ENCODE measurements around the gene VPS51. TPM values are rescaled to one million over a fixed set of nuclear protein-coding genes. Genes with fewer than 3 reads are reported as not detected.

Gene VPS51
- total and polyA plus RNA-seq, 2 of the 13 experiments (the other 11 are each of a cell fraction or from before 2014, with no cell fraction given), result 76.3 to 90.6 TPM

DNA sequence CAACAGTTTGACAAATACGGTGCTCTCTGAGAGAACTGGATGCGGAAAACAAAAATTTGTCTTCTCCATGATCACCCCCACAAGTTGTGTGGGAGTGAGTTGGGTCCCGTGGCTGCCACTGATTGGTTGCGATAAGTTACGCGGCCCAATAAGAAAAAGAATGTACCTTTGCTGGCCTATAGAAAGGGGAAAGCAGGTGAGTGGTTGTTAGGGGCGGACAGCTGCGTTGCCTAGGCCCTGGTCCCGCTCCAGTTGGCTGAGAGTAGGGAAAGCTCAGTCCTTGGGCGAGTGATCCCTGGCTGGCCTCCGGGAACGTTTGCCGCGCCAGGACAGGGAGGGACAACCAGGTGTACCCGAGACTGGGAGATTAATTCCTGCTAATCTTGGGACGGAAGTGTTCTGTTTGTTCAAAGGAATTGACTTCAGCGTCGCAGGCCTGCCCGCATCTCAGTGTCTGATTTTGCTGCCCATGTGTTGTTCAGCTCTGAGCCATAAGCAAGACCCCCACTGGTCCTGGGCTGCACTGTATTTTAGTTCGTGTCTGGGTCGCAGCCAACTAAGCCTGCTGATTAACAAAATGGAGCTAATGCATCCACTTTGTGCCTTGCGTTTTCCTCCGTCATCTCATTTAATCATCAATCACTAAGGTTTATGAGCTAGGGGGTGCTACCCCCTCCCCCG, 39.1 kb downstream of the VPS51 start (continued):
- TF ChIP-seq, protein P1, sequence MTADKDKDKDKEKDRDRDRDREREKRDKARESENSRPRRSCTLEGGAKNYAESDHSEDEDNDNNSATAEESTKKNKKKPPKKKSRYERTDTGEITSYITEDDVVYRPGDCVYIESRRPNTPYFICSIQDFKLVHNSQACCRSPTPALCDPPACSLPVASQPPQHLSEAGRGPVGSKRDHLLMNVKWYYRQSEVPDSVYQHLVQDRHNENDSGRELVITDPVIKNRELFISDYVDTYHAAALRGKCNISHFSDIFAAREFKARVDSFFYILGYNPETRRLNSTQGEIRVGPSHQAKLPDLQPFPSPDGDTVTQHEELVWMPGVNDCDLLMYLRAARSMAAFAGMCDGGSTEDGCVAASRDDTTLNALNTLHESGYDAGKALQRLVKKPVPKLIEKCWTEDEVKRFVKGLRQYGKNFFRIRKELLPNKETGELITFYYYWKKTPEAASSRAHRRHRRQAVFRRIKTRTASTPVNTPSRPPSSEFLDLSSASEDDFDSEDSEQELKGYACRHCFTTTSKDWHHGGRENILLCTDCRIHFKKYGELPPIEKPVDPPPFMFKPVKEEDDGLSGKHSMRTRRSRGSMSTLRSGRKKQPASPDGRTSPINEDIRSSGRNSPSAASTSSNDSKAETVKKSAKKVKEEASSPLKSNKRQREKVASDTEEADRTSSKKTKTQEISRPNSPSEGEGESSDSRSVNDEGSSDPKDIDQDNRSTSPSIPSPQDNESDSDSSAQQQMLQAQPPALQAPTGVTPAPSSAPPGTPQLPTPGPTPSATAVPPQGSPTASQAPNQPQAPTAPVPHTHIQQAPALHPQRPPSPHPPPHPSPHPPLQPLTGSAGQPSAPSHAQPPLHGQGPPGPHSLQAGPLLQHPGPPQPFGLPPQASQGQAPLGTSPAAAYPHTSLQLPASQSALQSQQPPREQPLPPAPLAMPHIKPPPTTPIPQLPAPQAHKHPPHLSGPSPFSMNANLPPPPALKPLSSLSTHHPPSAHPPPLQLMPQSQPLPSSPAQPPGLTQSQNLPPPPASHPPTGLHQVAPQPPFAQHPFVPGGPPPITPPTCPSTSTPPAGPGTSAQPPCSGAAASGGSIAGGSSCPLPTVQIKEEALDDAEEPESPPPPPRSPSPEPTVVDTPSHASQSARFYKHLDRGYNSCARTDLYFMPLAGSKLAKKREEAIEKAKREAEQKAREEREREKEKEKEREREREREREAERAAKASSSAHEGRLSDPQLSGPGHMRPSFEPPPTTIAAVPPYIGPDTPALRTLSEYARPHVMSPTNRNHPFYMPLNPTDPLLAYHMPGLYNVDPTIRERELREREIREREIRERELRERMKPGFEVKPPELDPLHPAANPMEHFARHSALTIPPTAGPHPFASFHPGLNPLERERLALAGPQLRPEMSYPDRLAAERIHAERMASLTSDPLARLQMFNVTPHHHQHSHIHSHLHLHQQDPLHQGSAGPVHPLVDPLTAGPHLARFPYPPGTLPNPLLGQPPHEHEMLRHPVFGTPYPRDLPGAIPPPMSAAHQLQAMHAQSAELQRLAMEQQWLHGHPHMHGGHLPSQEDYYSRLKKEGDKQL (CRISPR knock-in tag; IDR thresholded peaks at IDR 0.05; ENCODE audit: low read depth), result no peak
- TF ChIP-seq ZNF124 (CRISPR knock-in tag; IDR thresholded peaks at IDR 0.05) (no peak), SOX6 (IDR thresholded peaks at IDR 0.05) (no peak), SOX6 (CRISPR knock-in tag; IDR thresholded peaks at IDR 0.05) (no peak), IKZF1 (IDR thresholded peaks at IDR 0.05) (no peak), ZNF7 (CRISPR knock-in tag; IDR thresholded peaks at IDR 0.05) (no peak), CHD2 (IDR thresholded peaks at IDR 0.05; ENCODE audit: low read depth, low read length) (no peak), ZFP36L1 (CRISPR knock-in tag; IDR thresholded peaks at IDR 0.05) (no peak)
- TF ChIP-seq, protein P2, sequence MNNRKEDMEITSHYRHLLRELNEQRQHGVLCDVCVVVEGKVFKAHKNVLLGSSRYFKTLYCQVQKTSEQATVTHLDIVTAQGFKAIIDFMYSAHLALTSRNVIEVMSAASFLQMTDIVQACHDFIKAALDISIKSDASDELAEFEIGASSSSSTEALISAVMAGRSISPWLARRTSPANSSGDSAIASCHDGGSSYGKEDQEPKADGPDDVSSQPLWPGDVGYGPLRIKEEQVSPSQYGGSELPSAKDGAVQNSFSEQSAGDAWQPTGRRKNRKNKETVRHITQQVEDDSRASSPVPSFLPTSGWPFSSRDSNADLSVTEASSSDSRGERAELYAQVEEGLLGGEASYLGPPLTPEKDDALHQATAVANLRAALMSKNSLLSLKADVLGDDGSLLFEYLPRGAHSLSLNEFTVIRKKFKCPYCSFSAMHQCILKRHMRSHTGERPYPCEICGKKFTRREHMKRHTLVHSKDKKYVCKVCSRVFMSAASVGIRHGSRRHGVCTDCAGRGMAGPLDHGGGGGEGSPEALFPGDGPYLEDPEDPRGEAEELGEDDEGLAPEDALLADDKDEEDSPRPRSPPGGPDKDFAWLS (CRISPR knock-in tag; IDR thresholded peaks at IDR 0.05; ENCODE audit: borderline replicate concordance), result no peak
- TF ChIP-seq, protein P3, sequence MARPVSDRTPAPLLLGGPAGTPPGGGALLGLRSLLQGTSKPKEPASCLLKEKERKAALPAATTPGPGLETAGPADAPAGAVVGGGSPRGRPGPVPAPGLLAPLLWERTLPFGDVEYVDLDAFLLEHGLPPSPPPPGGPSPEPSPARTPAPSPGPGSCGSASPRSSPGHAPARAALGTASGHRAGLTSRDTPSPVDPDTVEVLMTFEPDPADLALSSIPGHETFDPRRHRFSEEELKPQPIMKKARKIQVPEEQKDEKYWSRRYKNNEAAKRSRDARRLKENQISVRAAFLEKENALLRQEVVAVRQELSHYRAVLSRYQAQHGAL (CRISPR knock-in tag; IDR thresholded peaks at IDR 0.05; ENCODE audit: not compliant biosample characterization), result no peak
- TF ChIP-seq, protein P4, sequence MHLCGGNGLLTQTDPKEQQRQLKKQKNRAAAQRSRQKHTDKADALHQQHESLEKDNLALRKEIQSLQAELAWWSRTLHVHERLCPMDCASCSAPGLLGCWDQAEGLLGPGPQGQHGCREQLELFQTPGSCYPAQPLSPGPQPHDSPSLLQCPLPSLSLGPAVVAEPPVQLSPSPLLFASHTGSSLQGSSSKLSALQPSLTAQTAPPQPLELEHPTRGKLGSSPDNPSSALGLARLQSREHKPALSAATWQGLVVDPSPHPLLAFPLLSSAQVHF (CRISPR knock-in tag; IDR thresholded peaks at IDR 0.05), result no peak
- TF ChIP-seq, protein P5, sequence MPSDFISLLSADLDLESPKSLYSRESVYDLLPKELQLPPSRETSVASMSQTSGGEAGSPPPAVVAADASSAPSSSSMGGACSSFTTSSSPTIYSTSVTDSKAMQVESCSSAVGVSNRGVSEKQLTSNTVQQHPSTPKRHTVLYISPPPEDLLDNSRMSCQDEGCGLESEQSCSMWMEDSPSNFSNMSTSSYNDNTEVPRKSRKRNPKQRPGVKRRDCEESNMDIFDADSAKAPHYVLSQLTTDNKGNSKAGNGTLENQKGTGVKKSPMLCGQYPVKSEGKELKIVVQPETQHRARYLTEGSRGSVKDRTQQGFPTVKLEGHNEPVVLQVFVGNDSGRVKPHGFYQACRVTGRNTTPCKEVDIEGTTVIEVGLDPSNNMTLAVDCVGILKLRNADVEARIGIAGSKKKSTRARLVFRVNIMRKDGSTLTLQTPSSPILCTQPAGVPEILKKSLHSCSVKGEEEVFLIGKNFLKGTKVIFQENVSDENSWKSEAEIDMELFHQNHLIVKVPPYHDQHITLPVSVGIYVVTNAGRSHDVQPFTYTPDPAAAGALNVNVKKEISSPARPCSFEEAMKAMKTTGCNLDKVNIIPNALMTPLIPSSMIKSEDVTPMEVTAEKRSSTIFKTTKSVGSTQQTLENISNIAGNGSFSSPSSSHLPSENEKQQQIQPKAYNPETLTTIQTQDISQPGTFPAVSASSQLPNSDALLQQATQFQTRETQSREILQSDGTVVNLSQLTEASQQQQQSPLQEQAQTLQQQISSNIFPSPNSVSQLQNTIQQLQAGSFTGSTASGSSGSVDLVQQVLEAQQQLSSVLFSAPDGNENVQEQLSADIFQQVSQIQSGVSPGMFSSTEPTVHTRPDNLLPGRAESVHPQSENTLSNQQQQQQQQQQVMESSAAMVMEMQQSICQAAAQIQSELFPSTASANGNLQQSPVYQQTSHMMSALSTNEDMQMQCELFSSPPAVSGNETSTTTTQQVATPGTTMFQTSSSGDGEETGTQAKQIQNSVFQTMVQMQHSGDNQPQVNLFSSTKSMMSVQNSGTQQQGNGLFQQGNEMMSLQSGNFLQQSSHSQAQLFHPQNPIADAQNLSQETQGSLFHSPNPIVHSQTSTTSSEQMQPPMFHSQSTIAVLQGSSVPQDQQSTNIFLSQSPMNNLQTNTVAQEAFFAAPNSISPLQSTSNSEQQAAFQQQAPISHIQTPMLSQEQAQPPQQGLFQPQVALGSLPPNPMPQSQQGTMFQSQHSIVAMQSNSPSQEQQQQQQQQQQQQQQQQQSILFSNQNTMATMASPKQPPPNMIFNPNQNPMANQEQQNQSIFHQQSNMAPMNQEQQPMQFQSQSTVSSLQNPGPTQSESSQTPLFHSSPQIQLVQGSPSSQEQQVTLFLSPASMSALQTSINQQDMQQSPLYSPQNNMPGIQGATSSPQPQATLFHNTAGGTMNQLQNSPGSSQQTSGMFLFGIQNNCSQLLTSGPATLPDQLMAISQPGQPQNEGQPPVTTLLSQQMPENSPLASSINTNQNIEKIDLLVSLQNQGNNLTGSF (CRISPR knock-in tag; IDR thresholded peaks at IDR 0.05), result no peak
- TF ChIP-seq, protein P6, sequence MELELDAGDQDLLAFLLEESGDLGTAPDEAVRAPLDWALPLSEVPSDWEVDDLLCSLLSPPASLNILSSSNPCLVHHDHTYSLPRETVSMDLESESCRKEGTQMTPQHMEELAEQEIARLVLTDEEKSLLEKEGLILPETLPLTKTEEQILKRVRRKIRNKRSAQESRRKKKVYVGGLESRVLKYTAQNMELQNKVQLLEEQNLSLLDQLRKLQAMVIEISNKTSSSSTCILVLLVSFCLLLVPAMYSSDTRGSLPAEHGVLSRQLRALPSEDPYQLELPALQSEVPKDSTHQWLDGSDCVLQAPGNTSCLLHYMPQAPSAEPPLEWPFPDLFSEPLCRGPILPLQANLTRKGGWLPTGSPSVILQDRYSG (CRISPR knock-in tag; IDR thresholded peaks at IDR 0.05), result no peak
